NT2/D1 (cell line): ENCODE results near the gene DLG2.
A peak's percentile ranks its signal among the peaks of the same experiment; 100 is the strongest.

Experiments
- DNase-seq: peaks from one replicate; pipeline ENCODE4 v3.0.0-alpha.2; 2011; ENCODE audit warnings: low read depth, low spot score
- H3K27me3 ChIP-seq: 2 replicates; pipeline ENCODE4 v1.6.0; 2011; ENCODE audit warnings: mild to moderate bottlenecking; ENCODE audit not compliant: insufficient read length, insufficient read depth
- H3K36me3 ChIP-seq: 2 replicates; pipeline ENCODE4 v1.6.1; 2011; ENCODE audit warnings: mild to moderate bottlenecking, low read length, mixed read lengths; ENCODE audit not compliant: insufficient read depth, insufficient read length
- H3K4me1 ChIP-seq: 2 replicates; pipeline ENCODE4 v1.5.1; 2011; ENCODE audit not compliant: insufficient read depth, insufficient read length
- H3K4me3 ChIP-seq: 2 replicates; pipeline ENCODE4 v1.5.1; 2011; ENCODE audit warnings: low read depth; ENCODE audit not compliant: insufficient read length
- H3K9ac ChIP-seq: 2 replicates; pipeline ENCODE4 v1.6.0; 2011; ENCODE audit warnings: low read depth; ENCODE audit not compliant: insufficient read length
- H3K9me3 ChIP-seq: 2 replicates; pipeline ENCODE4 v1.5.1; 2011; ENCODE audit warnings: mild to moderate bottlenecking, low read length; ENCODE audit not compliant: insufficient read depth
- SUZ12 ChIP-seq: IDR thresholded peaks from 2 replicates; pipeline ENCODE4 v1.6.1; 2011; ENCODE audit not compliant: insufficient read length, insufficient read depth; ENCODE audit errors: extremely low read depth
- YY1 ChIP-seq: IDR thresholded peaks from 2 replicates; pipeline ENCODE4 v1.6.1; 2011; ENCODE audit not compliant: insufficient read length, insufficient read depth
- ZNF274 ChIP-seq: IDR thresholded peaks from 2 replicates; pipeline ENCODE4 v1.6.1; 2011; ENCODE audit warnings: mild to moderate bottlenecking, low read depth, low read length

DLG2 gene

GRCh38 chr11:83721263-83721662 lies 1905.9 kb downstream of the DLG2 start:
- Histone ChIP-seq H3K9me3 (no peaks in the 10 kb centered on the region), H3K4me3 (no peak overlapping the region), H3K36me3 (no peaks in the 10 kb centered on the region), H3K9ac (no peak overlapping the region), H3K4me1 (no peaks in the 10 kb centered on the region), H3K27me3 (no peaks in the 10 kb centered on the region)
- TF ChIP-seq SUZ12 (no peak), ZNF274 (no peak)
- DNase-seq = no peak

- no peaks in the 10 kb centered on the region for H3K9me3 ChIP-seq
- no peaks in the 10 kb centered on the region for H3K27me3 ChIP-seq
- peak; percentile 33 for DNase-seq
- no peak overlapping the region for H3K4me3 ChIP-seq
- TF ChIP-seq SUZ12 = no peak
- no peaks in the 10 kb centered on the region for H3K4me1 ChIP-seq
- no peak overlapping the region for H3K9ac ChIP-seq
- H3K36me3 ChIP-seq = no peaks in the 10 kb centered on the region
These were observed 1906.5 kb downstream of the DLG2 start for GRCh38 chr11:83720675-83721074.

GRCh38 chr11:83717537-83717936 lies 1909.6 kb downstream of the DLG2 start:
- TF ChIP-seq ZNF274 = no peak
- no peak for TF ChIP-seq YY1
- no peak for TF ChIP-seq SUZ12
- Histone ChIP-seq H3K4me1 (no peaks in the 10 kb centered on the region), H3K36me3 (peaks cover 4% of the 10 kb centered on the region), H3K9me3 (no peaks in the 10 kb centered on the region), H3K27me3 (no peaks in the 10 kb centered on the region), H3K4me3 (no peak overlapping the region), H3K9ac (no peak overlapping the region)
- DNase-seq = no peak

GRCh38 chr11:83715927-83716535 lies 1911.1 kb downstream of the DLG2 start:
- Histone ChIP-seq H3K9ac (no peak overlapping the region), H3K27me3 (no peaks in the 10 kb centered on the region), H3K9me3 (no peaks in the 10 kb centered on the region), H3K4me1 (no peaks in the 10 kb centered on the region), H3K4me3 (no peak overlapping the region), H3K36me3 (peaks cover 4% of the 10 kb centered on the region)
- no peak for DNase-seq
- no peak for TF ChIP-seq SUZ12
- no peak for TF ChIP-seq ZNF274
- TF ChIP-seq YY1 = no peak

- Histone ChIP-seq H3K9me3 (no peaks in the 10 kb centered on the region), H3K9ac (no peak overlapping the region), H3K27me3 (no peaks in the 10 kb centered on the region), H3K36me3 (peaks cover 4% of the 10 kb centered on the region), H3K4me3 (no peak overlapping the region), H3K4me1 (no peaks in the 10 kb centered on the region)
- DNase-seq = no peak
- no peak for TF ChIP-seq ZNF274
These were observed 1913.4 kb downstream of the DLG2 start for GRCh38 chr11:83713708-83714107.

GRCh38 chr11:83711106-83711527 lies 1916.0 kb downstream of the DLG2 start:
- H3K4me1 ChIP-seq = no peaks in the 10 kb centered on the region
- DNase-seq = no peak
- H3K9ac ChIP-seq = no peak overlapping the region
- H3K36me3 ChIP-seq = peaks cover 4% of the 10 kb centered on the region
- H3K9me3 ChIP-seq = no peaks in the 10 kb centered on the region
- no peaks in the 10 kb centered on the region for H3K27me3 ChIP-seq
- no peak overlapping the region for H3K4me3 ChIP-seq
- no peak for TF ChIP-seq ZNF274
- no peak for TF ChIP-seq SUZ12
- TF ChIP-seq YY1 = no peak

GRCh38 chr11:83709434-83709833 lies 1917.7 kb downstream of the DLG2 start:
- Histone ChIP-seq H3K9me3 (no peaks in the 10 kb centered on the region), H3K4me3 (no peak overlapping the region), H3K9ac (no peak overlapping the region), H3K27me3 (no peaks in the 10 kb centered on the region), H3K4me1 (no peaks in the 10 kb centered on the region), H3K36me3 (no peaks in the 10 kb centered on the region)
- TF ChIP-seq YY1 = no peak
- TF ChIP-seq SUZ12 = no peak
- TF ChIP-seq ZNF274 = no peak
- no peak for DNase-seq

- TF ChIP-seq ZNF274 = no peak
- no peak for TF ChIP-seq SUZ12
- TF ChIP-seq YY1 = no peak
- no peaks in the 10 kb centered on the region for H3K27me3 ChIP-seq
- no peaks in the 10 kb centered on the region for H3K36me3 ChIP-seq
- no peak overlapping the region for H3K4me3 ChIP-seq
- DNase-seq = no peak
- no peaks in the 10 kb centered on the region for H3K9me3 ChIP-seq
- no peaks in the 10 kb centered on the region for H3K4me1 ChIP-seq
- no peak overlapping the region for H3K9ac ChIP-seq
These were observed 1920.6 kb downstream of the DLG2 start for GRCh38 chr11:83706566-83706965.
